Glutamatergic neuron (in vitro differentiated cells): ENCODE measurements around the gene MGMT. TPM values are rescaled to one million over a fixed set of nuclear protein-coding genes. Genes with fewer than 3 reads are reported as not detected.

Experiments used
- DNase-seq: peaks from one replicate; pipeline ENCODE4 v3.0.0; 2022
- H3K27ac Mint-ChIP-seq: one replicate; pipeline ENCODE4 v1.8.0; 2020; ENCODE audit warnings: mild to moderate bottlenecking, mixed read lengths, inconsistent platforms; ENCODE audit not compliant: unreplicated experiment
- H3K27me3 Mint-ChIP-seq: one replicate; pipeline ENCODE4 v1.8.0; 2020; ENCODE audit warnings: mild to moderate bottlenecking, moderate library complexity, mixed read lengths, inconsistent platforms; ENCODE audit not compliant: unreplicated experiment
- H3K36me3 Mint-ChIP-seq: one replicate; pipeline ENCODE4 v1.8.0; 2020; ENCODE audit warnings: mild to moderate bottlenecking, mixed read lengths, inconsistent platforms; ENCODE audit not compliant: unreplicated experiment
- H3K4me1 Mint-ChIP-seq: one replicate; pipeline ENCODE4 v1.8.0; 2020; ENCODE audit warnings: mild to moderate bottlenecking, low read depth, mixed read lengths, inconsistent platforms; ENCODE audit not compliant: unreplicated experiment
- H3K4me3 Mint-ChIP-seq: one replicate; pipeline ENCODE4 v1.8.0; 2020; ENCODE audit warnings: mild to moderate bottlenecking, mixed read lengths, inconsistent platforms; ENCODE audit not compliant: unreplicated experiment
- H3K9me3 Mint-ChIP-seq: one replicate; pipeline ENCODE4 v1.8.0; 2020; ENCODE audit warnings: mild to moderate bottlenecking, moderate library complexity, mixed read lengths, inconsistent platforms; ENCODE audit not compliant: unreplicated experiment
- total RNA-seq: library from RNA; stranded (reverse); fragmentation: NEBNext Ultra II Directional; extraction: Animal tissue kit (Norgen Biotek cat#: 25700); gene quantifications from one replicate; pipeline ENCODE4 v1.2.1, GENCODE V29; 2021; ENCODE audit not compliant: unreplicated experiment
- TF ChIP-seq, protein P1 (sequence below): fragments of 200-600 bp; sonication (generic); IDR thresholded peaks from one replicate; pipeline ENCODE4 v1.5.0; 2021; ENCODE audit not compliant: partially characterized antibody, unreplicated experiment

Gene MGMT
- total RNA-seq, 1 donor from 2014 or later, result 15.9 TPM

DNA sequence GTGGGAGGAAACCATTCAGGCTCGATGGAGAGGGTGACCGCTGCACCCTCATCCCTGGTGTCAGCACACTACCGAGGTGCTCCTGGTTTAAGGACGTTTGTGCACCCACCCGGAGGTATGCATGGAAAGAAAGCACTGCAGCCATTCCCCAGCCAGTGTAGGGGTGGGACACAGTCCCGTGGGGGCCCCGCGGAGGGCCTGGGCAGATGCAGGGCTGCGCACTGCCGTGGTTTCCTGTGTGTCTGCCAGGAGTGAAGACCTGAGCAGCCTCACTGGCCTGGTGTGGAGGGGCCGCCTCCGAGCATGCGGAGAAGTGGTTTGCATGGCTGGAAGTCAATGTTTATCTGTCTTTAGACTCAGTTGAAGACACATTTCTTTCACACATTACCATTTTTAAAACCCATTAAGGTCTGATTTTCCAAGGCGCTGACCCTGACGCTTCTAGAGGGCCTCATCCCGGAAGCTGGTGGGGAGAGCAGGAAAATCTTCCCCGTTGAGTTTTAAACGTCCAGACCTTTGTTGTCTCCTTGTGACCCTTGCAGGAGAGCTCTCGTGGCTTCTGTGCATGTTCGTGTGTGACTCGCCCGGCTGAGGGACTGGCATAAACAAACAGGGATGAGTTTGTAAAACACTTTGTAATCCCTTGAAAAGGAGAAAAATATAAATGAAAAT lies 188.1 kb downstream of the MGMT start:
- Mint-ChIP-seq H3K9me3 (no peaks in the 10 kb centered on the region), H3K27ac (no peak overlapping the region), H3K27me3 (peaks cover 3% of the 10 kb centered on the region), H3K36me3 (no peaks in the 10 kb centered on the region), H3K4me3 (no peak overlapping the region), H3K4me1 (peaks cover 32% of the 10 kb centered on the region)
- TF ChIP-seq, protein P1, sequence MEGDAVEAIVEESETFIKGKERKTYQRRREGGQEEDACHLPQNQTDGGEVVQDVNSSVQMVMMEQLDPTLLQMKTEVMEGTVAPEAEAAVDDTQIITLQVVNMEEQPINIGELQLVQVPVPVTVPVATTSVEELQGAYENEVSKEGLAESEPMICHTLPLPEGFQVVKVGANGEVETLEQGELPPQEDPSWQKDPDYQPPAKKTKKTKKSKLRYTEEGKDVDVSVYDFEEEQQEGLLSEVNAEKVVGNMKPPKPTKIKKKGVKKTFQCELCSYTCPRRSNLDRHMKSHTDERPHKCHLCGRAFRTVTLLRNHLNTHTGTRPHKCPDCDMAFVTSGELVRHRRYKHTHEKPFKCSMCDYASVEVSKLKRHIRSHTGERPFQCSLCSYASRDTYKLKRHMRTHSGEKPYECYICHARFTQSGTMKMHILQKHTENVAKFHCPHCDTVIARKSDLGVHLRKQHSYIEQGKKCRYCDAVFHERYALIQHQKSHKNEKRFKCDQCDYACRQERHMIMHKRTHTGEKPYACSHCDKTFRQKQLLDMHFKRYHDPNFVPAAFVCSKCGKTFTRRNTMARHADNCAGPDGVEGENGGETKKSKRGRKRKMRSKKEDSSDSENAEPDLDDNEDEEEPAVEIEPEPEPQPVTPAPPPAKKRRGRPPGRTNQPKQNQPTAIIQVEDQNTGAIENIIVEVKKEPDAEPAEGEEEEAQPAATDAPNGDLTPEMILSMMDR, result no peak
- DNase-seq, result no peak

DNA sequence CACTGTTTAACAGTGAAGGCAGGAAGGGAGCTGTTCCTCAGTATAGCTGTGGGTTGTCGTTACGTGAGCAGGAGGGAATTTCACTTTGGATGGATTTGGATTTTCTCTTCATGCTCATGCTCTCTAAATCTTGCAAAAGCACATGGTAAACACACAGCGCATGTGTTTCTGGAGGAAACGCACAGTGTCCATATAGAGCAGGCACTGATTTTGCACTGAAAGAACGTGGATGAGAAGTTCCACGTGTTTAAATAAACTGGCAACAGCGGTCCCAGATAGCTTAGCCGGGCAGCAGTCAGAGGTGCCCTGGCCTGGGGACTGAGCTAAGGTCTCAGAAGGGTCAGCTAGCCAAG lies 188.6 kb downstream of the MGMT start:
- no peak overlapping the region for H3K27ac Mint-ChIP-seq
- H3K27me3 Mint-ChIP-seq, result peaks cover 3% of the 10 kb centered on the region
- H3K9me3 Mint-ChIP-seq, result no peaks in the 10 kb centered on the region
- no peaks in the 10 kb centered on the region for H3K36me3 Mint-ChIP-seq
- DNase-seq, result no peak
- TF ChIP-seq, protein P1, result no peak
- peaks cover 32% of the 10 kb centered on the region for H3K4me1 Mint-ChIP-seq
- no peak overlapping the region for H3K4me3 Mint-ChIP-seq

DNA sequence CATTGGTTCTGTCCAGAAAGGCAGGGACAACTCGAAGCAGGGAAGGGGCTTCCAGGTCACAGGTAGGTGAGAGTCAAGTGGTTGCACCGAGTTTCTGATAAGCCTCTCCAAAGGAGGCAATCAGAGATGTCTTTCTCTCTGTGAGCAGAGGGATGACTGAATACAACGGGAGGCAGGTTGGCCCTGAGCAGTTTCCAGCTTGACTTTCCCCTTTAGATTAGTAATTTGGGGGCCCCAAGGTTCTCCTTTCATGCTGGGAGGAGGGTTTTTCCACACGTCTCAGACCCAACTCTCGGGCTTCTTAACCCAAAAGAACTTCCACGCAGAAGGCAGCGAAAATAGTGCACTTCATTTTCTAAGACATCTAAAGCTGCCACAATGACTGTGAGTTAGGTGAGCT lies 189.6 kb downstream of the MGMT start:
- TF ChIP-seq, protein P1, result no peak
- peaks cover 29% of the 10 kb centered on the region for H3K4me1 Mint-ChIP-seq
- no peak overlapping the region for H3K4me3 Mint-ChIP-seq
- H3K27me3 Mint-ChIP-seq, result peaks cover 3% of the 10 kb centered on the region
- no peak for DNase-seq
- H3K36me3 Mint-ChIP-seq, result no peaks in the 10 kb centered on the region
- no peaks in the 10 kb centered on the region for H3K9me3 Mint-ChIP-seq
- no peak overlapping the region for H3K27ac Mint-ChIP-seq

DNA sequence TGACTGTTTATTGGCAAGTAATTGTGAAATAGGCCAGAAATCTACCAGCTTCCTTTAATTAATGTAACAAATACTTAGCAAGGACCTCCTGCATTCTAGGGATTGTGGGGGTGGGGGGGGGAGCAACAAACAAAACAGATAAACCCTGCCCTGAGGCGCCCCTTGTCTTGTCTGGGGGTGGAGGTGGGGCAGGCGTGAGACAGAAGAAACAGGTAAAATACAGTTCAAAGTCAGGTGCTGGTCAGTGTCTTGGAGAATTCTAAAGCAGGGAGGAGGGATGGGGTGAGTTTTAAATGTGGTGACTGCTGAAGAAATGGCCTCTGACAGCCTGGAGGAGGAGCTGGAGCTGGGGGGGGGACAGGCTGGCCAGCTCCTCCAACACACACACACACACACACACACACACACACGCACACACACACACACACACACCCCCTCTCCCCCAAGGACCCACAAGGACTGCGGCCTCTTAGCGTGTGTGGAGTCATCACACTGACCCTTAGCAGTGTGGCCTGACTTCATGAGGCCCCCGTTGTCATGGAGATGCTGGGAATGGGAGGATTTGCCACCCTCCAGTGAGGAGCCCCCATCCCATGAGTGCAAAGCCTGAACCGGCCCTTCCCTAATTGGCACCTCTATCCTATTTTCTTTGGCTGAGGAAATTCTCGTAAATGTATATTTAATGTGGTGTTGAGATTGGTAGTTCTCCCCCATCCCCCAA lies 190.4 kb downstream of the MGMT start:
- H3K27ac Mint-ChIP-seq, result peak overlapping the region; percentile 24
- DNase-seq, result no peak
- peaks cover 23% of the 10 kb centered on the region for H3K4me1 Mint-ChIP-seq
- peaks cover 3% of the 10 kb centered on the region for H3K27me3 Mint-ChIP-seq
- no peak overlapping the region for H3K4me3 Mint-ChIP-seq
- H3K36me3 Mint-ChIP-seq, result no peaks in the 10 kb centered on the region
- no peaks in the 10 kb centered on the region for H3K9me3 Mint-ChIP-seq
- TF ChIP-seq, protein P1, result no peak

DNA sequence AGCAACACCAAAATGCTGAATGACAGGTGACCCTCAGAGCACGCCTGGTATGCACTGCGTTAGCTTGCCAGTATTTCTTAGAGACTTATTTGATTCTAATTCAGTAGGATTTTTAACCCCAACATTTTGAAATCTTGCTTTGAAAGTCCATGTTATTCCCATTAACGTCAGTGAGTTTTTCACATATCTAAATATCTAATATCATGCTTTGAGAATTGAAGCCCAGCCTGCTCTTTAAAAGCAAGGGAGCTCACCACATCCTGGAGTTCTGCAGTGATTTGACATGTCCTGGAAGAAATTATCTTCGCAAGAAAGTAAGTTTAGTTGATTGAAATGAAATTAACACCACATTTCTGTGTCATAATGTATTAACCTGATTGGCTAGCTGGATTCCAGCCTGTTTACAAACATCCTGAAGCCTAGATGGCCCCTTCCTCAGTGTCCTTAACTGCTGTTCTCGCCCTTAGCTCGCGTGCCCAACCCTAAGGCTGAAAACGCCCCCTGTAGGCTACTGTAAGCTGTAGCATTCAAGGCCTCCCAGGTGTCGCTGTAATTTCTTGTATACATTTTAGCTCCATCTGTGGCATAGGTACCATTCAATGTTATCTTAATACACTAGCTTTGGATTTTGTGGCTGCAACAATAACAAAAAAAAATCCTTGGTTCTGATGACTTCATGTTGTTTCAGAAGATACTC lies 191.5 kb downstream of the MGMT start:
- Mint-ChIP-seq H3K4me1 (peaks cover 16% of the 10 kb centered on the region), H3K27ac (no peak overlapping the region), H3K27me3 (peaks cover 3% of the 10 kb centered on the region), H3K36me3 (no peaks in the 10 kb centered on the region), H3K9me3 (no peaks in the 10 kb centered on the region), H3K4me3 (no peak overlapping the region)
- TF ChIP-seq, protein P1, result peak; percentile 66
- no peak for DNase-seq
